Esophagus squamous epithelium (tissue), 5 donors: ENCODE results near the gene ADAMTS8. TPM values are rescaled to one million over a fixed set of nuclear protein-coding genes. Genes with fewer than 3 reads are reported as not detected.

Experiments used
- DNase-seq: peaks from one replicate; lab custom pipeline; 2025; lab: John Stamatoyannopoulos, UW
- H3K27ac ChIP-seq, 4 donors: fragments of 200-600 bp; sonication (generic); one replicate each; pipeline ENCODE4 v1.5.1; 2016 to 2019; ENCODE audit warnings: mild to moderate bottlenecking in 1 of 4
- H3K27me3 ChIP-seq, 4 donors: fragments of 200-600 bp; sonication (generic); 1 replicate in 3 of 4; 2 replicates in 1 of 4; pipeline versions ENCODE4 v1.5.1 to v1.6.0; 2017 to 2021; ENCODE audit warnings: antibody characterized with exemption in 1 of 4
- H3K36me3 ChIP-seq, 3 donors: fragments of 200-600 bp; sonication (generic); one replicate each; pipeline ENCODE4 v1.5.1; 2016 to 2019
- H3K4me1 ChIP-seq, 3 donors: fragments of 200-600 bp; sonication (generic); one replicate each; pipeline ENCODE4 v1.5.1; 2017 to 2019
- H3K4me3 ChIP-seq, 4 donors: fragments of 200-600 bp; sonication (generic); 1 replicate in 3 of 4; 2 replicates in 1 of 4; pipeline ENCODE4 v1.5.1; 2016 to 2019; ENCODE audit warnings: mild to moderate bottlenecking in 2 of 4, moderate library complexity in 1 of 4
- H3K9me3 ChIP-seq, 3 donors: fragments of 200-600 bp; sonication (generic); one replicate each; pipeline ENCODE4 v1.5.1; 2016 to 2019
- CTCF ChIP-seq, 6 experiments: fragments of 450-650 bp in 4 of 6; fragments of 200-600 bp in 2 of 6; sonication (generic) in 2 of 6; IDR thresholded peaks; one replicate each; pipeline ENCODE4 v1.5.1; 2016 to 2019; ENCODE audit warnings: antibody characterized with exemption in 6 of 6, mild to moderate bottlenecking in 4 of 6, moderate library complexity in 4 of 6
- POLR2A ChIP-seq, 4 donors: fragments of 450-650 bp; IDR thresholded peaks; one replicate each; pipeline ENCODE4 v1.6.1; 2017; ENCODE audit warnings: antibody characterized with exemption in 4 of 4, mild to moderate bottlenecking in 4 of 4, moderate library complexity in 3 of 4
- WGBS, 2 donors: methylation state at CpG; one replicate each; pipeline ENCODE4 v1.1.5; 2018; 5-methylcytosine and 5-hydroxymethylcytosine counted together
- intact Hi-C: fragments of 100-400 bp; cut with DNase I; formaldehyde crosslinking; loops from one replicate; pipeline ENCODE4 v1.15.0; 2022
- total RNA-seq, 4 donors: library from RNA; depleted of rRNA; stranded (reverse); fragments of >200 nt; gene quantifications; one replicate each; pipeline ENCODE4 v1.1.0, GENCODE V29; 2016
- donor health status: DM: yes; HTN: yes; CAD: no.

The ADAMTS8 gene
- total RNA-seq, 4 donors from 2014 or later, result 0.83 to 8.8 (median 1.8) TPM

DNA sequence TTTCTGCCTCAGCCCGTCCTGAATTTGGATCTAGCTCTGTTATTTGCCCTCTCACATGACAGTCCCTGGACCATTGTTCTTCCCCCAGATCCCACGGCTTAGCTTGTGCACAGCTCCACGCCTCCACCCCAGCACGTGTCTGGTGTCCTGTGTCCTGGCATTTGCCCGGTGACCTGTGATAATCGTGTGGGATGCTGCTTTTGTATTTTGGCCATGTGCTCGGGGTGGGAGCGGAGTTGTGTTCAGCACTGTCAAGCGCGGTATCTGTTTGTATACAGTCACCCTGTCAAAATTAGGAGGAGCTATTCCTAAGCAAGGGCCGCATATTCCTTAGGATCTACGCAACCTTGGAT is 11.9 kb downstream of the ADAMTS8 start:
- no peak for DNase-seq
- intact Hi-C loops, result no loop called here
- peaks cover 0 to 20% (median 0%) of the 10 kb centered on the region in 4 donors for H3K27me3 ChIP-seq
- no peak overlapping the region for H3K27ac ChIP-seq
- no peaks in the 10 kb centered on the region for H3K9me3 ChIP-seq
- peaks cover 0 to 49% (median 20%) of the 10 kb centered on the region in 3 donors for H3K4me1 ChIP-seq
- no peaks in the 10 kb centered on the region for H3K36me3 ChIP-seq
- H3K4me3 ChIP-seq, result no peak overlapping the region
- WGBS, 2 donors, result 38 to 45% methylated on average over 1 to 3 of the region's 12 CpGs
- TF ChIP-seq CTCF (IDR thresholded peaks at IDR 0.05) (no peak), POLR2A (IDR thresholded peaks at IDR 0.05) (no peak)

- Histone ChIP-seq H3K27me3 (peaks cover 0 to 24% (median 0%) of the 10 kb centered on the region in 4 donors), H3K4me3 (no peak overlapping the region), H3K27ac (no peak overlapping the region), H3K4me1 (peaks cover 0 to 43% (median 20%) of the 10 kb centered on the region in 3 donors), H3K9me3 (no peaks in the 10 kb centered on the region), H3K36me3 (no peaks in the 10 kb centered on the region)
- 83 to 88% methylated on average over 6 to 23 of the region's 37 CpGs for WGBS, 2 donors
- intact Hi-C loops, result no loop called here
- TF ChIP-seq POLR2A (IDR thresholded peaks at IDR 0.05), result no peak
- TF ChIP-seq CTCF (IDR thresholded peaks at IDR 0.05), result no peak
- DNase-seq, result no peak
These were observed 12.5 kb downstream of the ADAMTS8 start for GRCh38 chr11:130415731-130416529.

- DNase-seq, result no peak
- WGBS, 2 donors, result 22 to 53% methylated on average over 14 to 22 of the region's 24 CpGs
- H3K36me3 ChIP-seq, result no peaks in the 10 kb centered on the region
- intact Hi-C loops, result no loop called here
- TF ChIP-seq POLR2A (IDR thresholded peaks at IDR 0.05) (no peak), CTCF (IDR thresholded peaks at IDR 0.05) (no peak)
- no peak overlapping the region for H3K4me3 ChIP-seq
- no peaks in the 10 kb centered on the region for H3K9me3 ChIP-seq
- peak overlapping the region in 1 of 4 donors; percentile 29 for H3K27ac ChIP-seq
- peaks cover 0 to 30% (median 14%) of the 10 kb centered on the region in 3 donors for H3K4me1 ChIP-seq
- H3K27me3 ChIP-seq, result peaks cover 0 to 25% (median 0%) of the 10 kb centered on the region in 4 donors
These were observed 14.0 kb downstream of the ADAMTS8 start for GRCh38 chr11:130414107-130415080.

GRCh38 chr11:130413405-130414106 is 14.9 kb downstream of the ADAMTS8 start:
- H3K4me1 ChIP-seq, result peaks cover 0 to 26% (median 15%) of the 10 kb centered on the region in 3 donors
- intact Hi-C loops, result no loop called here
- WGBS, 2 donors, result 38% methylated on average over 14 to 16 of the region's 16 CpGs
- H3K36me3 ChIP-seq, result no peaks in the 10 kb centered on the region
- H3K4me3 ChIP-seq, result no peak overlapping the region
- DNase-seq, result no peak
- TF ChIP-seq CTCF (IDR thresholded peaks at IDR 0.05) (no peak), POLR2A (IDR thresholded peaks at IDR 0.05) (no peak)
- H3K27ac ChIP-seq, result peak overlapping the region in 2 of 4 donors; percentile 54 to 61
- H3K9me3 ChIP-seq, result no peaks in the 10 kb centered on the region
- H3K27me3 ChIP-seq, result peaks cover 0 to 25% (median 0%) of the 10 kb centered on the region in 4 donors
